Eye (tissue), 1 donor: ENCODE results near the gene PRMT5.

Experiments
- DNase-seq: peaks from one replicate; pipeline ENCODE4 v3.0.0-alpha.2; 2015

The PRMT5 gene

DNA sequence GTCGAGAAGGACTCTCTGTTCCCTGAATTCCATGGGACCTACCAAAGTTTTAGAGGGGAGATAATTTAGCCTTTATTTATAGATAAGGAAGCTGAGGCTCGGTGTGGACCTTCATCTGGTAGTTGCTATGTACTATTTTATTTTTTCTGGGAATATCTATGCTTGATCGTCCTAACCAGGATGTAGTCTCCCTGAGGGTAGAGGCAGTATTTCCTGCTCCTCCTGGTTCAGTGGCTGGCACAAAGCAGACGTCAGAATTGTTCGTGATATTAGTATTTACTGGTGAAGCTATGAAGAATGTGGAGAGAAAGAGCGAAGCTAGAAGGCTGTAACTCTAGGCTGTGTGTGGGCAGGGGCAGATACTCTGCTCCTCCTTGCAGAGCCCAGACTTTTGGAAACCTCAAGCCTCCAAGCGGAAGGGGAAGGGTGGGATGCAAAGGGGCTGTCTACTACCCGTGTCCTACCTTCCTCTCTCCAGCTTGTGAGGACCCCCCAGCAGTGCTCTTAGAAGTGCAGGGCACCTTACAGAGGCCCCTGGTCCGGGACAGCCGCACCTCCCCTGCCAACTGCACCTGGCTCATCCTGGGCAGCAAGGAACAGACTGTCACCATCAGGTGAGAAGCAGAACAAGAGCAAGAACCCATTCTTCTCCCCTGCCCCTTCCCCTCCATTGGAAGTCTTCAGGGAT, 56.2 kb downstream of the PRMT5 start:
- no peak for DNase-seq

DNA sequence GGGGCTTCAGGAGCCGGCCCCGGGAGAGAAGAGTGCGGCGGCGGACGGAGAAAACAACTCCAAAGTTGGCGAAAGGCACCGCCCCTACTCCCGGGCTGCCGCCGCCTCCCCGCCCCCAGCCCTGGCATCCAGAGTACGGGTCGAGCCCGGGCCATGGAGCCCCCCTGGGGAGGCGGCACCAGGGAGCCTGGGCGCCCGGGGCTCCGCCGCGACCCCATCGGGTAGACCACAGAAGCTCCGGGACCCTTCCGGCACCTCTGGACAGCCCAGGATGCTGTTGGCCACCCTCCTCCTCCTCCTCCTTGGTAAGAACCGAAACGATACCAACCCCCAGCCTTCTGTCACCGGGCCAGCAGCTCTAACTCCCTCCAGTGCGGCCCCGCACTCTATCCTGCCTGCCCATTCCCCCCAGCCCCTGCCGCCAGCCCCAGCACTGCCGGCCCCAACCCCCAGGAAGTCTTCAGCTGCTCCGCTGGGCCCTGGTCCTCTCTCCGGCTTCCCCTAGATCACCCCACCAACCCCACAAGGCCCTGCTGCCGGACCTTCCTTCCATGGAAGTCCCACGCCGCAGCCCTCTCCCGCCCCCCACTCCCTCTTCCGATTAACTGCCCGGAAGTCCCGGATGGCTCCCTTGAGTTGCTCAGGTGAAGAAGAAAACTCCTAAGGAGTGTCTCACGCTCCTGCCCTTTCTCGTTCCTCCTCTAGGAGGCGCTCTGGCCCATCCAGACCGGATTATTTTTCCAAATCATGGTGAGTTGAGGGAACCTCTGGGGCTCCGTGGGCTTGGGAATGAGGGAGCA, 56.9 kb downstream of the PRMT5 start:
- peak; percentile 97 for DNase-seq

DNA sequence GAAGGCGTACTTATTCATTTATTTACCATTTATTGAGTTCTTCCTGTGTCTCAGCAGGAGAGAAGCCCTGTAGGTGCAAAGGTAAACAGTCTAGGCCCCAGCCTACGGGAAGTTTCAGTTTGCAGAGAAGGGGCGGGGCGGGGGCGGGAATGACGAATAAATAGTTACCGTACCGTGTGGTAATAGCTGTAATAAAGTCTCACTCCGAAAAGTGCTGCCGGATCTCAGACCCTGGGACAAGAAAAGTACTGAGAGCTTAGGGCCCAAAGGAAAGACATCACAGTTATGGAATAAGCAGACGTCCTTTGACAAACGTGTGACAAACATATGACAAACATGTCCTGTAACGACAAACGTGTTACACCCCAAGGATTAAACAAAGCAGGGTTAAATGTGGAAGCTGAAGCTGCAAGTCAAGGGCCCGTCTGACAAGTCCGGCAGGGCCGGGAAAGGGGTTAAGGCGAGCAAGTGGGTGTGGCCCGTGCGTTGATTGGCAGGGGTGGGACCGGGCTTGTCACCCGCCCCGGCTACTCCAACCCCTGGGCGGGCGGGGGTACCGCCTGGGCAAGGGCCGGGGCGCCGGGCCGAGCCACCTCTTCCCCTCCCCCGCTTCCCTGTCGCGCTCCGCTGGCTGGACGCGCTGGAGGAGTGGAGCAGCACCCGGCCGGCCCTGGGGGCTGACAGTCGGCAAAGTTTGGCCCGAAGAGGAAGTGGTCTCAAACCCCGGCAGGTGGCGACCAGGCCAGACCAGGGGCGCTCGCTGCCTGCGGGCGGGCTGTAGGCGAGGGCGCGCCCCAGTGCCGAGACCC, 57.7 kb downstream of the PRMT5 start, which contains the start of gene LRP10:
Gene LRP10 (plus strand): TSS at position 517 of the 809 bp plus-strand sequence. CDS start 564 bp downstream, outside the sequence.
- peak; percentile 94 for DNase-seq

DNA sequence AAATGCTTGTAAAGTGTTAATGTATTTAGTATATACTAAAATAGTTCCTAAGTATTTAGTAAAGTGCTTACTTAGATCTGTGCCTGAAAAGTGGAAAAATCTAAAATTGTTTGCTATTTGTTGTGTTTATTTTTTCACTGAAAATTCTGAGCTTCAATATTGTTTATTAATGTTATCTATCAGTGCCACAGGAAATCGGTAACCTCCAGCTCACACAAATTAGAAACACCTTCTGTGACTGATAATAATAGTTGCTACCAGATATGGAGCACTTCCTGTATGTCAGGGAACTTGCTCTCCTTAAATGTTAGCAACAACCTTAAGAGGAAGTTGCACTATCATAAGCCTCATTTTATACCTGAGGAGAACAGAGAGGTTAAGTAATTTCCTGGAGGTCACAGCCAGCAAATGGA, 58.4 kb downstream of the PRMT5 start:
- no peak for DNase-seq
